Esophagus squamous epithelium (tissue), 4 donors: Measurements from ENCODE around the gene MYO6.

Experiments used
- POLR2A ChIP-seq, 4 donors: fragments of 450-650 bp; IDR thresholded peaks; one replicate each; pipeline ENCODE4 v1.6.1; 2017; ENCODE audit warnings: antibody characterized with exemption in 4 of 4, mild to moderate bottlenecking in 4 of 4, moderate library complexity in 3 of 4
- TF ChIP-seq, protein P1 (sequence below), 6 experiments: fragments of 450-650 bp in 4 of 6; fragments of 200-600 bp in 2 of 6; sonication (generic) in 2 of 6; IDR thresholded peaks; one replicate each; pipeline ENCODE4 v1.5.1; 2016 to 2019; ENCODE audit warnings: antibody characterized with exemption in 6 of 6, mild to moderate bottlenecking in 4 of 6, moderate library complexity in 4 of 6

DNA sequence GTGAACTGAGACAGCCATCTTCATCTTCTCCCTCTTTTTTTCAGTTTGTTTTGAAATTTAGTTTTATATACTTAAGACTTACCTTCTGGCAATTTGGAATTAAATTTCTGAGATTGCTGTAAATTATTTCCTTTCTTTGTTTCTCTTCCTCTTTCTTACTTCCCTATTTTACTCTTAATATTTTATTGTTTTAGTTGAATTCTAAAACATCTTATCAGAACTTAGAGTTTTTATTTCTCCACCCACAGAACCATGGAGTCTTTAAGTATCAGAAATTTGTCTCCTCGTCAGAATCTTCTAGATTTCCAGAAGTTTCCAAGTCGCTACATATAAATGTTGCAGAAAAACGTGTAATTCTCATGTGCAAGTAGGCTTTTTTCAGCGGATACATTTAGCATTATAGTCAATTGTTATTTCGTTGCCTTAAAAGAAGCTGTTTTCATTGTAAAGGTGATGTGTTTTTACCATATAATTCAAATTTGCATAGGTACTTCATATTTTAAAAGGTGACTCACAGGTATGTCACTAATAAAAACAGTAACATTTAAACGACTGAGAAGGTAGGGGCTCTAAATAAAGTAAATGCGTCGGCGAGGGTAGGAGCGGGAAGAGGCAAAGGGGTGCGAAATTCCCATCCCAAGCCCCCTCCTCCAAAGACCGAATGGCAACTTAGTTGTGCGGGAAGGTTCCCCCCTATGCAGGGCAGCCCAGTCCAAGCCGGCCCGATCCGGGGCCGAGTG, 866 bp upstream of the MYO6 start:
- TF ChIP-seq, protein P1, sequence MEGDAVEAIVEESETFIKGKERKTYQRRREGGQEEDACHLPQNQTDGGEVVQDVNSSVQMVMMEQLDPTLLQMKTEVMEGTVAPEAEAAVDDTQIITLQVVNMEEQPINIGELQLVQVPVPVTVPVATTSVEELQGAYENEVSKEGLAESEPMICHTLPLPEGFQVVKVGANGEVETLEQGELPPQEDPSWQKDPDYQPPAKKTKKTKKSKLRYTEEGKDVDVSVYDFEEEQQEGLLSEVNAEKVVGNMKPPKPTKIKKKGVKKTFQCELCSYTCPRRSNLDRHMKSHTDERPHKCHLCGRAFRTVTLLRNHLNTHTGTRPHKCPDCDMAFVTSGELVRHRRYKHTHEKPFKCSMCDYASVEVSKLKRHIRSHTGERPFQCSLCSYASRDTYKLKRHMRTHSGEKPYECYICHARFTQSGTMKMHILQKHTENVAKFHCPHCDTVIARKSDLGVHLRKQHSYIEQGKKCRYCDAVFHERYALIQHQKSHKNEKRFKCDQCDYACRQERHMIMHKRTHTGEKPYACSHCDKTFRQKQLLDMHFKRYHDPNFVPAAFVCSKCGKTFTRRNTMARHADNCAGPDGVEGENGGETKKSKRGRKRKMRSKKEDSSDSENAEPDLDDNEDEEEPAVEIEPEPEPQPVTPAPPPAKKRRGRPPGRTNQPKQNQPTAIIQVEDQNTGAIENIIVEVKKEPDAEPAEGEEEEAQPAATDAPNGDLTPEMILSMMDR (IDR thresholded peaks at IDR 0.05), result no peak
- no peak for TF ChIP-seq POLR2A (IDR thresholded peaks at IDR 0.05)
